Activated CD4-positive, alpha-beta T cell treated with anti-CD3 and anti-CD28 coated beads for 36 hours (primary cell): ENCODE data around the gene TTLL11. TPM values are rescaled to one million over a fixed set of nuclear protein-coding genes. Genes with fewer than 3 reads are reported as not detected.

Experiments used
- ATAC-seq: fragments of 200-7000 bp; cut with Tn5 transposase; one replicate; pipeline ENCODE4 v1.10.0; 2021; ENCODE audit warnings: mild to moderate bottlenecking, moderate library complexity
- CTCF ChIA-PET: fragments of 350-600 bp; sonication (Branson Sonifier 250); formaldehyde crosslinking; loops from one replicate; lab custom pipeline; 2021; ENCODE audit warnings: antibody characterized with exemption; lab: Charles Lee
- POLR2A ChIA-PET: fragments of 350-600 bp; sonication (Branson Sonifier 250); formaldehyde crosslinking; loops from one replicate; lab custom pipeline; 2021; ENCODE audit warnings: antibody characterized with exemption, inconsistent platforms; lab: Charles Lee
- DNase-seq: peaks from one replicate; pipeline ENCODE4 v3.0.0-alpha.2; 2020
- H3K27ac Mint-ChIP-seq: one replicate; pipeline ENCODE4 v1.8.0; 2021; ENCODE audit warnings: mixed read lengths
- H3K27me3 Mint-ChIP-seq: one replicate; pipeline ENCODE4 v1.8.0; 2021; ENCODE audit warnings: mixed read lengths
- H3K36me3 Mint-ChIP-seq: one replicate; pipeline ENCODE4 v1.8.0; 2021; ENCODE audit warnings: low read depth, mixed read lengths
- H3K4me1 Mint-ChIP-seq: one replicate; pipeline ENCODE4 v1.8.0; 2021; ENCODE audit warnings: mixed read lengths
- H3K4me3 Mint-ChIP-seq: one replicate; pipeline ENCODE4 v1.8.0; 2021; ENCODE audit warnings: mild to moderate bottlenecking, moderate library complexity, mixed read lengths
- H3K9me3 Mint-ChIP-seq: one replicate; pipeline ENCODE4 v1.8.0; 2021; ENCODE audit warnings: low read depth, mixed read lengths
- intact Hi-C, 2 experiments: fragments of 100-400 bp; cut with DNase I in 1 of 2; cut with micrococcal nuclease in 1 of 2; formaldehyde crosslinking; loops; one replicate each; pipeline versions ENCODE4 v1.14.2 to v1.15.1; 2022 to 2024; cut with DNase I, micrococcal nuclease
- total RNA-seq, 2 experiments: library from RNA; stranded (reverse); gene quantifications; one replicate each; pipeline ENCODE4 v1.2.3, GENCODE V29; 2021

The TTLL11 gene
- total RNA-seq, 2 experiments from 2014 or later = 1.3 to 1.8 TPM

- Mint-ChIP-seq H3K27ac (no peak overlapping the region), H3K9me3 (peaks cover 7% of the 10 kb centered on the region), H3K4me1 (no peaks in the 10 kb centered on the region), H3K27me3 (no peaks in the 10 kb centered on the region), H3K4me3 (no peak overlapping the region), H3K36me3 (no peaks in the 10 kb centered on the region)
- ChIA-PET POLR2A (no interaction called here), CTCF (no interaction called here)
- DNase-seq = no peak
- intact Hi-C loops = no loop called here
- no peak for ATAC-seq
Observed at GRCh38 chr9:121852241-121852640, 240.9 kb downstream of the TTLL11 start.

- DNase-seq (no peak), ATAC-seq (no peak)
- CTCF ChIA-PET = interaction anchor here (0.6 kb wide), 1 partner anchor 296 kb away, joined by 3 read pairs; no protein-coding TSS in a partner anchor
- no peaks in the 10 kb centered on the region for H3K4me1 Mint-ChIP-seq
- no peak overlapping the region for H3K4me3 Mint-ChIP-seq
- H3K27ac Mint-ChIP-seq = no peak overlapping the region
- H3K9me3 Mint-ChIP-seq = peaks cover 7% of the 10 kb centered on the region
- H3K27me3 Mint-ChIP-seq = no peaks in the 10 kb centered on the region
- intact Hi-C loops = no loop called here
- POLR2A ChIA-PET = no interaction called here
- no peaks in the 10 kb centered on the region for H3K36me3 Mint-ChIP-seq
Observed at GRCh38 chr9:121851641-121852091, 241.4 kb downstream of the TTLL11 start.

- H3K36me3 Mint-ChIP-seq = no peaks in the 10 kb centered on the region
- ATAC-seq (no peak), DNase-seq (no peak)
- no peaks in the 10 kb centered on the region for H3K27me3 Mint-ChIP-seq
- H3K27ac Mint-ChIP-seq = no peak overlapping the region
- POLR2A ChIA-PET = no interaction called here
- peaks cover 7% of the 10 kb centered on the region for H3K9me3 Mint-ChIP-seq
- CTCF ChIA-PET = no interaction called here
- no peaks in the 10 kb centered on the region for H3K4me1 Mint-ChIP-seq
- no peak overlapping the region for H3K4me3 Mint-ChIP-seq
- intact Hi-C loops = no loop called here
Observed at GRCh38 chr9:121850366-121850765, 242.7 kb downstream of the TTLL11 start.

GRCh38 chr9:121849554-121849953 is 243.6 kb downstream of the TTLL11 start:
- Mint-ChIP-seq H3K27me3 (no peaks in the 10 kb centered on the region), H3K4me3 (no peak overlapping the region), H3K27ac (no peak overlapping the region), H3K4me1 (no peaks in the 10 kb centered on the region), H3K36me3 (no peaks in the 10 kb centered on the region), H3K9me3 (peaks cover 7% of the 10 kb centered on the region)
- ChIA-PET POLR2A (no interaction called here), CTCF (interaction anchor here (0.6 kb wide), 1 partner anchor 217 kb away, joined by 5 read pairs; no protein-coding TSS in a partner anchor)
- ATAC-seq (no peak), DNase-seq (no peak)
- intact Hi-C loops = no loop called here

GRCh38 chr9:121844562-121844961 is 248.5 kb downstream of the TTLL11 start:
- H3K9me3 Mint-ChIP-seq = peaks cover 11% of the 10 kb centered on the region
- no peak for ATAC-seq
- intact Hi-C loops = no loop called here
- peaks cover 10% of the 10 kb centered on the region for H3K4me1 Mint-ChIP-seq
- H3K36me3 Mint-ChIP-seq = peaks cover 4% of the 10 kb centered on the region
- no peaks in the 10 kb centered on the region for H3K27me3 Mint-ChIP-seq
- ChIA-PET CTCF (interaction anchor here (1.6 kb wide), 1 partner anchor 138 kb away, joined by 3 read pairs; no protein-coding TSS in a partner anchor), POLR2A (no interaction called here)
- H3K4me3 Mint-ChIP-seq = no peak overlapping the region
- no peak for DNase-seq
- no peak overlapping the region for H3K27ac Mint-ChIP-seq

- DNase-seq = no peak
- Mint-ChIP-seq H3K9me3 (peaks cover 8% of the 10 kb centered on the region), H3K27me3 (no peaks in the 10 kb centered on the region), H3K4me1 (peaks cover 13% of the 10 kb centered on the region), H3K27ac (no peak overlapping the region), H3K36me3 (peaks cover 4% of the 10 kb centered on the region), H3K4me3 (no peak overlapping the region)
- no peak for ATAC-seq
- ChIA-PET POLR2A (no interaction called here), CTCF (interaction anchor here (1.6 kb wide), 1 partner anchor 138 kb away, joined by 3 read pairs; no protein-coding TSS in a partner anchor)
- intact Hi-C loops = no loop called here
Observed at GRCh38 chr9:121844098-121844497, 249.0 kb downstream of the TTLL11 start.

- peaks cover 4% of the 10 kb centered on the region for H3K9me3 Mint-ChIP-seq
- intact Hi-C loops = no loop called here
- no peaks in the 10 kb centered on the region for H3K27me3 Mint-ChIP-seq
- H3K4me1 Mint-ChIP-seq = peaks cover 13% of the 10 kb centered on the region
- ATAC-seq (no peak), DNase-seq (no peak)
- no peak overlapping the region for H3K27ac Mint-ChIP-seq
- H3K36me3 Mint-ChIP-seq = peaks cover 4% of the 10 kb centered on the region
- POLR2A ChIA-PET = no interaction called here
- no peak overlapping the region for H3K4me3 Mint-ChIP-seq
- CTCF ChIA-PET = interaction anchor here (1.4 kb wide), 1 partner anchor 9 kb away, joined by 4 read pairs; no protein-coding TSS in a partner anchor
Observed at GRCh38 chr9:121842612-121842978, 250.5 kb downstream of the TTLL11 start.

GRCh38 chr9:121841771-121842611 is 251.1 kb downstream of the TTLL11 start:
- H3K9me3 Mint-ChIP-seq = peaks cover 4% of the 10 kb centered on the region
- H3K27ac Mint-ChIP-seq = no peak overlapping the region
- H3K36me3 Mint-ChIP-seq = peaks cover 4% of the 10 kb centered on the region
- CTCF ChIA-PET = interaction anchor here (1.4 kb wide), 1 partner anchor 8 kb away, joined by 4 read pairs; no protein-coding TSS in a partner anchor
- H3K4me1 Mint-ChIP-seq = peaks cover 13% of the 10 kb centered on the region
- POLR2A ChIA-PET = no interaction called here
- no peak overlapping the region for H3K4me3 Mint-ChIP-seq
- ATAC-seq (no peak), DNase-seq (no peak)
- intact Hi-C loops = no loop called here
- H3K27me3 Mint-ChIP-seq = no peaks in the 10 kb centered on the region

GRCh38 chr9:121840838-121841760 is 252.0 kb downstream of the TTLL11 start:
- Mint-ChIP-seq H3K36me3 (peaks cover 4% of the 10 kb centered on the region), H3K4me3 (no peak overlapping the region), H3K27me3 (no peaks in the 10 kb centered on the region), H3K9me3 (peaks cover 4% of the 10 kb centered on the region), H3K27ac (no peak overlapping the region), H3K4me1 (peaks cover 13% of the 10 kb centered on the region)
- ATAC-seq (peak; percentile 60), DNase-seq (peak; percentile 52)
- ChIA-PET CTCF (interaction anchor here (0.7 kb wide), 1 partner anchor 156 kb away, joined by 4 read pairs; no protein-coding TSS in a partner anchor), POLR2A (no interaction called here)
- intact Hi-C loops = no loop called here

GRCh38 chr9:121839726-121840500 is 253.2 kb downstream of the TTLL11 start:
- intact Hi-C loops = loop anchor here in 1 of 2 experiments (10.0 kb wide), 1 partner anchor 155 kb away; no protein-coding TSS in a partner anchor
- peak; percentile 86 for ATAC-seq
- CTCF ChIA-PET = no interaction called here
- POLR2A ChIA-PET = no interaction called here
- Mint-ChIP-seq H3K4me3 (no peak overlapping the region), H3K27me3 (no peaks in the 10 kb centered on the region), H3K9me3 (peaks cover 4% of the 10 kb centered on the region), H3K4me1 (peaks cover 13% of the 10 kb centered on the region), H3K36me3 (peaks cover 4% of the 10 kb centered on the region), H3K27ac (no peak overlapping the region)
- peak; percentile 37 for DNase-seq
